Upper lobe of right lung (tissue), 1 donor: ENCODE data around the gene ZNF320. TPM values are rescaled to one million over a fixed set of nuclear protein-coding genes. Genes with fewer than 3 reads are reported as not detected.
"Not testable (repeated sequence)": the region's sequence is repeated elsewhere in the genome, so short reads cannot be mapped to it uniquely, and the experiment has no call there.

Source experiments
- ATAC-seq: fragments of 200-7000 bp; cut with Tn5 transposase; one replicate; pipeline ENCODE4 v1.9.1; 2020; ENCODE audit warnings: mild to moderate bottlenecking, moderate library complexity
- DNase-seq: peaks from one replicate; pipeline ENCODE4 v3.0.0-alpha.2; 2020
- H3K27ac ChIP-seq: fragments of 200-600 bp; one replicate; pipeline ENCODE4 v1.8.0; 2022
- H3K27me3 ChIP-seq: fragments of 200-600 bp; one replicate; pipeline ENCODE4 v1.8.0; 2022; ENCODE audit warnings: mild to moderate bottlenecking
- H3K36me3 ChIP-seq: fragments of 200-600 bp; one replicate; pipeline ENCODE4 v1.8.0; 2022
- H3K4me1 ChIP-seq: fragments of 200-600 bp; one replicate; pipeline ENCODE4 v1.8.0; 2022
- H3K4me3 ChIP-seq: fragments of 200-600 bp; one replicate; pipeline ENCODE4 v1.8.0; 2022; ENCODE audit warnings: mild to moderate bottlenecking
- H3K9me3 ChIP-seq: fragments of 200-600 bp; one replicate; pipeline ENCODE4 v1.8.0; 2022
- intact Hi-C: fragments of 100-400 bp; cut with DNase I; formaldehyde crosslinking; loops from one replicate; pipeline ENCODE4 v1.11.0; 2022
- total RNA-seq: library from RNA; stranded (reverse); fragmentation: NEBNext Ultra II Directional; extraction: Animal tissue kit (Norgen Biotek cat#: 25700); gene quantifications from one replicate; pipeline ENCODE4 v1.2.1, GENCODE V29; 2021
- TF ChIP-seq, protein P1 (sequence below): fragments of 200-600 bp; IDR thresholded peaks from one replicate; pipeline ENCODE4 v1.8.0; 2022; ENCODE audit warnings: antibody characterized with exemption
- donor health status: DM: no; HTN: yes; CAD: no; lungs with severe emphysema.

The ZNF320 gene
- total RNA-seq, 1 donor from 2014 or later, result 19.0 TPM

GRCh38 chr19:52943134-52943883 lies 45.9 kb upstream of the ZNF320 start:
- H3K27ac ChIP-seq, result peak overlapping the region; percentile 85
- intact Hi-C loops, result no loop called here
- H3K27me3 ChIP-seq, result no peaks in the 10 kb centered on the region
- H3K4me3 ChIP-seq, result peak overlapping the region; percentile 83
- DNase-seq (no peak), ATAC-seq (no peak)
- no peaks in the 10 kb centered on the region for H3K36me3 ChIP-seq
- TF ChIP-seq, protein P1, sequence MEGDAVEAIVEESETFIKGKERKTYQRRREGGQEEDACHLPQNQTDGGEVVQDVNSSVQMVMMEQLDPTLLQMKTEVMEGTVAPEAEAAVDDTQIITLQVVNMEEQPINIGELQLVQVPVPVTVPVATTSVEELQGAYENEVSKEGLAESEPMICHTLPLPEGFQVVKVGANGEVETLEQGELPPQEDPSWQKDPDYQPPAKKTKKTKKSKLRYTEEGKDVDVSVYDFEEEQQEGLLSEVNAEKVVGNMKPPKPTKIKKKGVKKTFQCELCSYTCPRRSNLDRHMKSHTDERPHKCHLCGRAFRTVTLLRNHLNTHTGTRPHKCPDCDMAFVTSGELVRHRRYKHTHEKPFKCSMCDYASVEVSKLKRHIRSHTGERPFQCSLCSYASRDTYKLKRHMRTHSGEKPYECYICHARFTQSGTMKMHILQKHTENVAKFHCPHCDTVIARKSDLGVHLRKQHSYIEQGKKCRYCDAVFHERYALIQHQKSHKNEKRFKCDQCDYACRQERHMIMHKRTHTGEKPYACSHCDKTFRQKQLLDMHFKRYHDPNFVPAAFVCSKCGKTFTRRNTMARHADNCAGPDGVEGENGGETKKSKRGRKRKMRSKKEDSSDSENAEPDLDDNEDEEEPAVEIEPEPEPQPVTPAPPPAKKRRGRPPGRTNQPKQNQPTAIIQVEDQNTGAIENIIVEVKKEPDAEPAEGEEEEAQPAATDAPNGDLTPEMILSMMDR, result no peak
- peaks cover 8% of the 10 kb centered on the region for H3K9me3 ChIP-seq
- H3K4me1 ChIP-seq, result peaks cover 6% of the 10 kb centered on the region

DNA sequence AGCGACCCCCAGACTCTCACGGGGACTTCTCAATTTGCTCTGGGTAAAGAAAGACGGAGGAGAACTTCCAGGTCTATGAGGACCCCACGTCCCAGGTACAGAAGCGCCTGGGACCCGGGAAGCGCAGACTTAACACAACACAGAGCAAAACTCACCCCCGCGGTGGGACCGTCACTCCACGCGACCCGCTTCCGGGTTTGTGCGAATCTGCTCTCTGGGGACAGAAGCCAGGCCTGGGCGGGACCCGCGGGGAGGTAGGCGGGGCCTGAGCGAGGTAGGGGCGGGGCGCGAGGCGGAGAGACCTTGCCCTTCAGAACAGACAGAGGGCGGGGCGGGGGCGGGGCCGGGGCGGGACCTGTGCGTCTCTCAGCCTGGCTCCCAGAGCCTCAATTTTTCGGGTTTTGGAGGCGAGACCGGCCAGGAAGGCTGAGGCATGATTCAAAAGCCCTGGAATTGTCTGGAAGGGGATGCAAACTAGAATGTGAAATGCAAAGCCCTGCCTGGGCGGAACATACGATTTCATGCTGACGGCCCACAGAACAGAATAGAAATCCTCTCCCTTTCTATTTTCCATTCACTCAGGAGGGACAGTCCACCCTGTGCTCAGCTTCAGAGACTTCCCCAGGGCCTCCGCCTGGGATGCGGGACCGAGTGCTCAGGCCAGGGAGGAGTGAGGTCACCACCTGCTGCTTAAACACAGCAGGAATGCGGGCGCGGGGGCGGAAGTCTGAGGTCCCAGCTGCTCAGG lies 45.1 kb upstream of the ZNF320 start:
- intact Hi-C loops, result no loop called here
- peaks cover 8% of the 10 kb centered on the region for H3K4me1 ChIP-seq
- peak overlapping the region; percentile 83 for H3K4me3 ChIP-seq
- peaks cover under 1% of the 10 kb centered on the region for H3K9me3 ChIP-seq
- H3K27me3 ChIP-seq, result no peaks in the 10 kb centered on the region
- ATAC-seq, result peak; percentile 96
- peak overlapping the region; percentile 85 for H3K27ac ChIP-seq
- TF ChIP-seq, protein P1, result no peak
- H3K36me3 ChIP-seq, result no peaks in the 10 kb centered on the region
- DNase-seq, result peak; percentile 96

GRCh38 chr19:52941941-52942385 lies 44.5 kb upstream of the ZNF320 start:
- Histone ChIP-seq H3K27ac (peak overlapping the region; percentile 85), H3K27me3 (no peaks in the 10 kb centered on the region), H3K9me3 (no peaks in the 10 kb centered on the region), H3K4me1 (peaks cover 10% of the 10 kb centered on the region), H3K36me3 (no peaks in the 10 kb centered on the region), H3K4me3 (peak overlapping the region; percentile 83)
- peak; percentile 71 for DNase-seq
- peak; percentile 24 for ATAC-seq
- TF ChIP-seq, protein P1, result no peak
- intact Hi-C loops, result no loop called here

DNA sequence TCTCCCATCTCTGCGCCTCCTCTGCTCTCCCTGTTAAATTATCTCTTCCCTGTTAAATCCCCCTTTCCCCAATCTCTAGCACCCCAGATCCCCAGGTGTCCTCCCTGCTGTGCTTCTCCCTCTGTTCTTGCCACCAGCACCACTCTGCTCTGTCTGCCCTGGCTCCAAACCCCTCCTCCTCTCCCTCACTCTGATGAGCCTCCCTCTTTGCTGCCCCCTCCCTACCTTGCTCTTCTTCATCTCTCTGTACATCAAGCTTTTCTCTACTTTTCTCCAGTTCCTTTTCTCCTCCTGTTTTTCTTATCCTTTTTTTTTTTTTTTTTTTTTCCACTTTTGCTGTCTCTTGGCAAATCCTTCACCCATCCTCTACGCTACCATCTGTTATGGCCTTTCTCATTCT lies 44.1 kb upstream of the ZNF320 start:
- intact Hi-C loops, H3K36me3 ChIP-seq, H3K9me3 ChIP-seq, H3K4me1 ChIP-seq, ATAC-seq, H3K27me3 ChIP-seq, DNase-seq: not testable (repeated sequence)
- peak overlapping the region; percentile 83 for H3K4me3 ChIP-seq
- peak overlapping the region; percentile 85 for H3K27ac ChIP-seq

- DNase-seq, H3K36me3 ChIP-seq, H3K27me3 ChIP-seq, intact Hi-C loops, H3K4me3 ChIP-seq, H3K27ac ChIP-seq, ATAC-seq, H3K9me3 ChIP-seq, H3K4me1 ChIP-seq: not testable (repeated sequence)
These were observed 43.5 kb upstream of the ZNF320 start for GRCh38 chr19:52940905-52941304.

DNA sequence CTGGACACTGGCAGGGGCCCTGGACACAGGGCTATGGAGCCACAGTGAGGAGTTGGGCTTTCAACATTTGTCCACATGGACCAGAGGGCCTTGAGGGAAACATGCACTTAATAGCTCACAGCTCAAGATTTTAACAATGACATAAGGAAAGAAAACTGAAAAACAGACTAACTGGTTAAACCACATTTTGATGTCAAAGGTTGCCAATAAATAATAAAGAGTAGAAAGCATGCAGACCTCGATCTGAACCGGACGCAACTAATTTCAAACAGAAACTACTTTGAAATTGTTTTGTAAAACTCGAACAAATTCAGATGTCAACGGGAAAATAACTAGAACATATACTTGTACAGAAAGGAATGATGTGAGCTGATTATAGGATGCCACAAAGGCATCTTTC lies 41.3 kb upstream of the ZNF320 start:
- Histone ChIP-seq H3K9me3 (no peaks in the 10 kb centered on the region), H3K4me3 (no peak overlapping the region), H3K27ac (no peak overlapping the region), H3K36me3 (no peaks in the 10 kb centered on the region), H3K4me1 (peaks cover 10% of the 10 kb centered on the region), H3K27me3 (no peaks in the 10 kb centered on the region)
- intact Hi-C loops, result no loop called here
- no peak for ATAC-seq
- TF ChIP-seq, protein P1, result no peak
- DNase-seq, result no peak
